ENCODE results near the gene OPALIN. TPM values are rescaled to one million over a fixed set of nuclear protein-coding genes. Genes with fewer than 3 reads are reported as not detected.

The OPALIN gene, protein sequence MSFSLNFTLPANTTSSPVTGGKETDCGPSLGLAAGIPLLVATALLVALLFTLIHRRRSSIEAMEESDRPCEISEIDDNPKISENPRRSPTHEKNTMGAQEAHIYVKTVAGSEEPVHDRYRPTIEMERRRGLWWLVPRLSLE
- total RNA-seq (not detected), polyA plus RNA-seq (not detected)
- long read RNA-seq, donor 1, result 0 reads
- long read RNA-seq, donor 2, result 0 reads
- long read RNA-seq, donor 3, result 0 reads

DNA sequence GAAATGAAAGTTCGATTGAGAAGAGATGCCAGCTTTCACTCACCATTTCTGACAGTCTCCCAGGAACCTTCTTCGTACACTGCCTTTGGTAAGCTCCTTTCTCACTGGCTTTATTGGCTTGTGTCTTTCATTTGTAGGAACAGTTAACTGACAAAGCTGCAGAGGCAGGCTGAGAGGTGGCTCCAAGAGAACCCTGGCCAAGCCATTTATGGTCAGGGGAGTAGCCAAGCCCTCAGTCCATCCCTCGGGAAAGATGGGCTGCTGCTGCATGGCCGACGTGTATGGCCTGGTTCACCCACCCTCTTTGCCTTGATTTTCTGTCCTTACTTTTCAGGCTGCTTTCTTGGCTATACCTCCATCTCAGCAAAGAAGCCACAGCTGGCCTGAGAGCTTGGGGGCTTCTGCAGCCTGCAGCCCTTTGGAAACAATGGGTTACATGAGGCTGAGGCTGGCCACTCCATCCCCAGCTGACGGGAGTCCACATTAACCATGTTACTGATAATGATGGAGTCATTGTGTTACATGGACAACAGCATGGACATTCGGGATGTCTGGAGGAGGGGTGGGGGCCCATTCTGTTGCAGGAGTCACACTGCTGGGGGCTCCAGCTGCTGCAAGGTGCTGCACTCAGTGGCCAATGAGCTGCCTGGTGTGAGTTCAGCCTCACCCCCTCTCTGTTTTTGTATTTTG, at the start of gene OPALIN:
TSS of gene OPALIN (minus strand) at position 152 of the 690 bp plus-strand sequence. CDS start at position 46, 106 bp downstream.
- ATAC-seq (no peak), DNase-seq (no peak)
- Histone ChIP-seq H3K4me3 (no peak within 1 kb of the TSS), H3K27ac (no peak within 1 kb of the TSS), H3K27me3 (peaks cover 0 to 16% (median 7%) of the 10 kb centered on the region in 7 donors), H3K9me3 (no peaks in the 10 kb centered on the region), H3K36me3 (no peaks in the 10 kb centered on the region), H3K4me1 (no peaks in the 10 kb centered on the region)
- intact Hi-C loops (cut with DNase I), result no loop called here
- TF ChIP-seq, protein P1, sequence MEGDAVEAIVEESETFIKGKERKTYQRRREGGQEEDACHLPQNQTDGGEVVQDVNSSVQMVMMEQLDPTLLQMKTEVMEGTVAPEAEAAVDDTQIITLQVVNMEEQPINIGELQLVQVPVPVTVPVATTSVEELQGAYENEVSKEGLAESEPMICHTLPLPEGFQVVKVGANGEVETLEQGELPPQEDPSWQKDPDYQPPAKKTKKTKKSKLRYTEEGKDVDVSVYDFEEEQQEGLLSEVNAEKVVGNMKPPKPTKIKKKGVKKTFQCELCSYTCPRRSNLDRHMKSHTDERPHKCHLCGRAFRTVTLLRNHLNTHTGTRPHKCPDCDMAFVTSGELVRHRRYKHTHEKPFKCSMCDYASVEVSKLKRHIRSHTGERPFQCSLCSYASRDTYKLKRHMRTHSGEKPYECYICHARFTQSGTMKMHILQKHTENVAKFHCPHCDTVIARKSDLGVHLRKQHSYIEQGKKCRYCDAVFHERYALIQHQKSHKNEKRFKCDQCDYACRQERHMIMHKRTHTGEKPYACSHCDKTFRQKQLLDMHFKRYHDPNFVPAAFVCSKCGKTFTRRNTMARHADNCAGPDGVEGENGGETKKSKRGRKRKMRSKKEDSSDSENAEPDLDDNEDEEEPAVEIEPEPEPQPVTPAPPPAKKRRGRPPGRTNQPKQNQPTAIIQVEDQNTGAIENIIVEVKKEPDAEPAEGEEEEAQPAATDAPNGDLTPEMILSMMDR (IDR thresholded peaks at IDR 0.05), result no peak
- WGBS, 2 donors, result 65 to 67% methylated on average over 7 of the region's 7 CpGs

DNA sequence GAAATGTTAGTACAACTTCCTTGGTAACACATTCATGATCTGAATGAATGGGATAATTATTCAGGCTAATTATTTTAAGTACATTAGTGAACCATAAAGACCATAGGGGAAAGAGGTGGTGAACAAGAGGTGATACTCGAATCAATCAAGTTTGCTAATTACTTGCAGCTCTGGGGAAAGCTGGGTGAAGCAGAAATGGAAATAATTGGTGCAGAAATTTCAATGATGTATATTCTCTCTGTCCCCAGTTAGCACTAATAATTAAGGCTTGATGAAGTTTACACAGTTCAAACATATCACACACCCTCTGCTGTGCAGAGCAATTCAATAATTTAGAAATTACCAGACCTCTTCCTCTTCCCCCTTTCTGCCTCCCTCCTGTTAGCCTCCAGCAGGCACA, 49.4 kb upstream of the OPALIN start:
- ATAC-seq, result no peak
- no peak overlapping the region for H3K27ac ChIP-seq
- no peaks in the 10 kb centered on the region for H3K36me3 ChIP-seq
- no peak overlapping the region for H3K4me3 ChIP-seq
- intact Hi-C loops (cut with DNase I), result no loop called here
- peaks cover 0 to 19% (median 11%) of the 10 kb centered on the region in 9 donors for H3K4me1 ChIP-seq
- DNase-seq, result no peak
- WGBS, 2 donors, result 69 to 83% methylated on average over 1 of the region's 1 CpG
- peaks cover 0 to 21% (median 0%) of the 10 kb centered on the region in 7 donors for H3K27me3 ChIP-seq
- TF ChIP-seq, protein P1 (IDR thresholded peaks at IDR 0.05), result no peak
- no peaks in the 10 kb centered on the region for H3K9me3 ChIP-seq

DNA sequence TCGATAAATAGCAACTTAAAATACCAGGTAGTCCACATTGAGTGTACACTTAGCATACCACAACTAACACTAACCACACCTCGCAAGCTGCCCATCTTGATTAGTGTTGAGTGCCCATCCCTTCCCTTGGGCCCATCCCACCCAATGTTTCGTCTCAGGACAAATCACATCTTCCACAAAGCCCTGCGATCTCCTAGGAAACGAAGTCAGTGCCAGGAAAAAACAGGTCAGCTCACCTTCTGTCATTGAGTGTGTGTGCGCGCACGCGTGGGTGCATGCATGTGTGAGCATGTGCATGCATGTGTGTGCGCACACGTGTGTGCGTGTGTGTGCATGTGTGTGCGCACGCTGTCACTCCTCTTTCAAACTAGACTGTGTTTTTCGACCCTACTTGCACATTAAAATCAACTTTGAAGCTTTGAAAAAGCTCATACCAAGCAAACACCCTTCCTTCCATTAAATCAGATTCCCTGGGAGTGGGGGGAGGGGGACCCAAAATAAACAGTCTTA, 48.8 kb upstream of the OPALIN start:
- ATAC-seq, result no peak
- peaks cover 0 to 21% (median 0%) of the 10 kb centered on the region in 7 donors for H3K27me3 ChIP-seq
- intact Hi-C loops (cut with DNase I), result no loop called here

DNA sequence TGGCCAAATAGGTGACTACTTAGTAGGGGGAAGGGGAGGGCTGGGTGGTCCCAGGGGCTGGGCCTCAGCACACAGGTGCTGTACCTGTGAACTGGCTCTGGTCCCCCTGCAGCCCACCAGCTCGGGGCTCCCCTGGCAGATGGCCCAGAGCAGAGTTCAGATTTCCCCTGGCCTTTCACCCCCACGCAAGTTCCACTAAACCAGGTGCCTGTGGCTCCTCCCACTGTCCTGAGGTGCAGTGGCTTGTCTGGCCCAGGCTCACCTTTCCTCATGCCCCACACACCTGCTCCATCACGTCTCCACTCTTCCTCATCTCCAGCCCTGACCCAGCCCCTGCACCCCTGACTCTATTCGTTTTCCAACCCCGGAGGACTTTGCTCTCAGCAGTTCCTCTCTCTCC, 47.3 kb upstream of the OPALIN start:
- Histone ChIP-seq H3K4me1 (peaks cover 0 to 6% (median under 1%) of the 10 kb centered on the region in 9 donors), H3K36me3 (no peaks in the 10 kb centered on the region), H3K27me3 (peaks cover 0 to 14% (median 0%) of the 10 kb centered on the region in 7 donors), H3K4me3 (no peak overlapping the region), H3K27ac (no peak overlapping the region), H3K9me3 (no peaks in the 10 kb centered on the region)
- 82 to 85% methylated on average over 5 of the region's 5 CpGs for WGBS, 2 donors
- no peak for ATAC-seq
- intact Hi-C loops (cut with DNase I), result no loop called here
- TF ChIP-seq, protein P1 (IDR thresholded peaks at IDR 0.05), result no peak
- no peak for DNase-seq

More for the DNA sequence above, 48.8 kb upstream of the OPALIN start:
- no peak overlapping the region for H3K4me3 ChIP-seq
- DNase-seq, result no peak
- H3K36me3 ChIP-seq, result no peaks in the 10 kb centered on the region
- peaks cover 0 to 14% (median 6%) of the 10 kb centered on the region in 9 donors for H3K4me1 ChIP-seq
- 82 to 83% methylated on average over 15 of the region's 15 CpGs for WGBS, 2 donors
- TF ChIP-seq, protein P1 (IDR thresholded peaks at IDR 0.05), result no peak
- H3K27ac ChIP-seq, result no peak overlapping the region
- H3K9me3 ChIP-seq, result no peaks in the 10 kb centered on the region

Measured in heart right ventricle (tissue), 16 donors.